ENCODE data around the gene MYO1F. TPM values are rescaled to one million over a fixed set of nuclear protein-coding genes. Genes with fewer than 3 reads are reported as not detected.

MYO1F gene
- total RNA-seq, 2 experiments from 2014 or later = 21.0 to 21.4 TPM

DNA sequence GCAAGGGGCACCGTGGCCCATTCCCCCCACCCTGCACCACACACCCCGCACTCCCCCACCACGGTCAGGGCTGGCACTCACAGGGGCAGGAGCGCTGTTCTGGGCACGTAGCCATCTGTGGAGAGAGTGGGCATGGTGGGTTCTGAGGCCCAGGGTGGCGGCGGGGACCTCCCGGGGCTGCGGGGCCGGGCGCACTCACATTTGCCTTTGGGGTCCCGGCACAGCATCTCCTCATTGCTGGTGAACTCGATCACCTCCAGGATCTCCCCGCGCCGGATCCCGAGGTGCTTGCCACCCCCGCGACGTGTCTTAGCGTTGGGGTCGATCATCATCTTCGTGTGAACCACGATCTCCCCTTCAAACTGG, 86.9 kb downstream of the MYO1F start:
- Mint-ChIP-seq H3K4me3 (no peak overlapping the region), H3K27me3 (no peaks in the 10 kb centered on the region), H3K27ac (no peak overlapping the region), H3K4me1 (ENCODE audit: low read depth) (peaks cover 41% of the 10 kb centered on the region), H3K9me3 (no peaks in the 10 kb centered on the region), H3K36me3 (ENCODE audit: low read depth) (peaks cover 30% of the 10 kb centered on the region)
- POLR2A ChIA-PET = no interaction called here
- TF ChIP-seq CTCF (IDR thresholded peaks at IDR 0.05) = no peak
- DNase-seq (no peak), ATAC-seq (no peak)
- intact Hi-C loops (cut with micrococcal nuclease) = no loop called here
- CTCF ChIA-PET = interaction anchor here (1.5 to 2.6 kb wide), 2 partner anchors 77 to 89 kb away, joined by 3 to 12 read pairs; partner anchors contain the start of gene MARCHF2

DNA sequence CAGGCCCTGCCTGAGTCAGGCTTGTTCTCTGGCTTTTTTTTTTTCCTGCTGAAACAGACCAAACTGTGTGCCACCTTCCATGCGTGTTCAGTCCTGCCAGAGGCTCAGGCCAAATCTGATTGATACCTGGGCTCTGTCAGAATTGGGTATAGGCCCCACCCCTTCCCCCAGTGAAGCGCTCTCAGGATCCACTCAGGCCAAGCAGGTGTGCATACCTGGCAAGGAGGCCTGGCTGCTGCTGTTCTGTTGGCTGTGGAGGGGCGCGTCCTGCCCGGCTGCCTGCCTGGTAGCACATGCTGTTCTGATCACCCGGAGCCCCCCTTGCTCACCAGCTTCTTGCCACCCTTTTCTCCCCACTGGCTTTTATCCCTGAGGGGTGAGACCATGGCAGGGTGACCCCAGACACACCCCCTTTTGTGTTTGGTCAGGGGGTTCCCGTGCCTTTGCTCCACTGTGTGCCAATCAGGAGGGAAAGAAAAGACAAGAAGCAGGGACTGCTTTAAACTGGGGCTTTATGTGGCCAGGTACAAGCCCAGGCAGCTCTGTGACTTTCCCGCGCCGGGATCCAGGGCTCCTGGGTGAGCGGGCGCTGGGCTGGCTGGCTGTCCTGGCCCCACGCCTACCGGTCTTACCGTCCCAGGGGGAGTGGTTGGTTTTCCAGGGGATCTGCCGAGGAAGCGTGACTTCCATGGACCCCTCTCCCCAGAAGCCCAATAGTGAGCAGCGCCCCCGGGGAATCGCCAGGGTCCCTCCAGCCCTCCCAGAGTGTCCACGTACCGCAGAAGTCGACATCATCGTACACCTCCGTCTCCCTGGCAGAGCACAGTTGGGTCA, 87.5 kb downstream of the MYO1F start:
- H3K9me3 Mint-ChIP-seq = no peaks in the 10 kb centered on the region
- POLR2A ChIA-PET = interaction anchor here (0.6 to 1.0 kb wide), 2 partner anchors 16 to 42 kb away, joined by 4 read pairs; no protein-coding TSS in a partner anchor
- intact Hi-C loops (cut with micrococcal nuclease) = no loop called here
- DNase-seq (no peak), ATAC-seq (no peak)
- H3K4me1 Mint-ChIP-seq (ENCODE audit: low read depth) = peaks cover 44% of the 10 kb centered on the region
- TF ChIP-seq CTCF (IDR thresholded peaks at IDR 0.05) = no peak
- no peak overlapping the region for H3K4me3 Mint-ChIP-seq
- H3K27ac Mint-ChIP-seq = peak overlapping the region; percentile 49
- H3K36me3 Mint-ChIP-seq (ENCODE audit: low read depth) = peaks cover 36% of the 10 kb centered on the region
- CTCF ChIA-PET = no interaction called here
- H3K27me3 Mint-ChIP-seq = no peaks in the 10 kb centered on the region

DNA sequence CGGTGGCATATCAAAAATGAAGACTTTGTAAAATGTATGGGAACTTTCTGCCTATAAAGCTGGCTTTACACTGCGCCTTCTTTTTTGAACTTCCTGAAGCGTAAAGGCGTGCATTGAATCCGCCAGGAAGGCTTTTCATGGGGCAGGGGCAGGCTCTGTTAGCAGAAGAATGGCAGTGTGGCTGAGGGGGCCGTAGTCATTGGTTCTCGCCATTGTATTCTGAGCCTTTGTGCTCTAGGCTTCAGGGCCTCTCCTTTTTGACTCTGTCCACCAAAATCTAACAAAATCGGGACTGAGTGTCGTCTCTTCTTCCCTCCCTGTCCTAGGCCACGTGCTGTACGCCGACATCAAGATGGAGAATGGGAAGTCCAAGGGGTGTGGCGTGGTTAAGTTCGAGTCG, 88.9 kb downstream of the MYO1F start:
- no peak for TF ChIP-seq CTCF (IDR thresholded peaks at IDR 0.05)
- intact Hi-C loops (cut with micrococcal nuclease) = no loop called here
- no peak for ATAC-seq
- ChIA-PET CTCF (interaction anchor here (1.8 to 3.9 kb wide), 3 partner anchors 17 to 91 kb away, joined by 7 to 39 read pairs (median 8); partner anchors contain the start of gene MYO1F), POLR2A (interaction anchor here (1.7 to 2.4 kb wide), 3 partner anchors 17 to 88 kb away, joined by 5 to 15 read pairs (median 6); partner anchors contain the start of genes MYO1F and ZNF414)
- Mint-ChIP-seq H3K9me3 (no peaks in the 10 kb centered on the region), H3K27me3 (no peaks in the 10 kb centered on the region), H3K4me3 (no peak overlapping the region), H3K36me3 (ENCODE audit: low read depth) (peaks cover 48% of the 10 kb centered on the region), H3K27ac (peak overlapping the region; percentile 93), H3K4me1 (ENCODE audit: low read depth) (peaks cover 39% of the 10 kb centered on the region)
- DNase-seq = no peak

GRCh38 chr19:8487137-8487851, 89.9 kb downstream of the MYO1F start:
- DNase-seq = peak; percentile 81
- Mint-ChIP-seq H3K4me3 (peak overlapping the region; percentile 12), H3K36me3 (ENCODE audit: low read depth) (peaks cover 57% of the 10 kb centered on the region), H3K27ac (peak overlapping the region; percentile 93), H3K27me3 (no peaks in the 10 kb centered on the region), H3K9me3 (no peaks in the 10 kb centered on the region), H3K4me1 (ENCODE audit: low read depth) (peaks cover 40% of the 10 kb centered on the region)
- ChIA-PET POLR2A (interaction anchor here (0.8 to 2.4 kb wide), 8 partner anchors 9 to 543 kb away, joined by 3 to 15 read pairs (median 4); partner anchors contain the start of genes MYO1F and ZNF414), CTCF (interaction anchor here (0.7 to 3.9 kb wide), 11 partner anchors 9 to 99 kb away, joined by 3 to 39 read pairs (median 3); partner anchors contain the start of gene MYO1F)
- intact Hi-C loops (cut with micrococcal nuclease) = no loop called here
- peak; percentile 83 for ATAC-seq
- TF ChIP-seq CTCF (IDR thresholded peaks at IDR 0.05) = no peak

Data from activated CD8-positive, alpha-beta T cell treated with anti-CD3 and anti-CD28 coated beads for 36 hours (primary cell).